ENCODE measurements around the gene SORL1.
A peak's percentile ranks its signal among the peaks of the same experiment; 100 is the strongest.

The SORL1 gene

GRCh38 chr11:121452609-121453150, 566 bp downstream of the SORL1 start, which contains the start of gene SORL1-AS1:
SORL1-AS1 (minus strand) TSS chr11:121452967.
- peak within 1 kb of the TSS; percentile 85 for H3K4me3 ChIP-seq (ENCODE audit: low read length)
- peak; percentile 13 for TF ChIP-seq CTCF (conservative IDR thresholded peaks at IDR 0.05; ENCODE audit: low read depth, low read length)
- DNase-seq (ENCODE audit: low read depth), result no peak

- H3K4me3 ChIP-seq (ENCODE audit: low read length), result no peak overlapping the region
- no peak for DNase-seq (ENCODE audit: low read depth)
Observed at GRCh38 chr11:121453589-121454299, 1.6 kb downstream of the SORL1 start.

GRCh38 chr11:121455115-121455514, 3.0 kb downstream of the SORL1 start:
- DNase-seq (ENCODE audit: low read depth), result no peak
- no peak overlapping the region for H3K4me3 ChIP-seq (ENCODE audit: low read length)
- TF ChIP-seq CTCF (conservative IDR thresholded peaks at IDR 0.05; ENCODE audit: low read depth, low read length), result no peak

More at GRCh38 chr11:121453589-121454299, 1.6 kb downstream of the SORL1 start:
- no peak for TF ChIP-seq CTCF (conservative IDR thresholded peaks at IDR 0.05; ENCODE audit: low read depth, low read length)

- H3K4me3 ChIP-seq (ENCODE audit: low read length), result no peak overlapping the region
- TF ChIP-seq CTCF (conservative IDR thresholded peaks at IDR 0.05; ENCODE audit: low read depth, low read length), result no peak
- no peak for DNase-seq (ENCODE audit: low read depth)
Observed at GRCh38 chr11:121456151-121456550, 4.0 kb downstream of the SORL1 start.

- H3K4me3 ChIP-seq (ENCODE audit: low read length), result no peak overlapping the region
- no peak for TF ChIP-seq CTCF (conservative IDR thresholded peaks at IDR 0.05; ENCODE audit: low read depth, low read length)
Observed at GRCh38 chr11:121456816-121457431, 4.8 kb downstream of the SORL1 start.

GRCh38 chr11:121458551-121458950, 6.4 kb downstream of the SORL1 start:
- TF ChIP-seq CTCF (conservative IDR thresholded peaks at IDR 0.05; ENCODE audit: low read depth, low read length), result no peak
- no peak overlapping the region for H3K4me3 ChIP-seq (ENCODE audit: low read length)
- no peak for DNase-seq (ENCODE audit: low read depth)

More at GRCh38 chr11:121456816-121457431, 4.8 kb downstream of the SORL1 start:
- no peak for DNase-seq (ENCODE audit: low read depth)

Data from retinal pigment epithelial cell (primary cell).